Measurements from ENCODE around the gene CITED4. TPM values are rescaled to one million over a fixed set of nuclear protein-coding genes. Genes with fewer than 3 reads are reported as not detected.

Gene CITED4, protein sequence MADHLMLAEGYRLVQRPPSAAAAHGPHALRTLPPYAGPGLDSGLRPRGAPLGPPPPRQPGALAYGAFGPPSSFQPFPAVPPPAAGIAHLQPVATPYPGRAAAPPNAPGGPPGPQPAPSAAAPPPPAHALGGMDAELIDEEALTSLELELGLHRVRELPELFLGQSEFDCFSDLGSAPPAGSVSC
- 1 to 10 TPM; 4.1 to 6.8 TPM for total RNA-seq

DNA sequence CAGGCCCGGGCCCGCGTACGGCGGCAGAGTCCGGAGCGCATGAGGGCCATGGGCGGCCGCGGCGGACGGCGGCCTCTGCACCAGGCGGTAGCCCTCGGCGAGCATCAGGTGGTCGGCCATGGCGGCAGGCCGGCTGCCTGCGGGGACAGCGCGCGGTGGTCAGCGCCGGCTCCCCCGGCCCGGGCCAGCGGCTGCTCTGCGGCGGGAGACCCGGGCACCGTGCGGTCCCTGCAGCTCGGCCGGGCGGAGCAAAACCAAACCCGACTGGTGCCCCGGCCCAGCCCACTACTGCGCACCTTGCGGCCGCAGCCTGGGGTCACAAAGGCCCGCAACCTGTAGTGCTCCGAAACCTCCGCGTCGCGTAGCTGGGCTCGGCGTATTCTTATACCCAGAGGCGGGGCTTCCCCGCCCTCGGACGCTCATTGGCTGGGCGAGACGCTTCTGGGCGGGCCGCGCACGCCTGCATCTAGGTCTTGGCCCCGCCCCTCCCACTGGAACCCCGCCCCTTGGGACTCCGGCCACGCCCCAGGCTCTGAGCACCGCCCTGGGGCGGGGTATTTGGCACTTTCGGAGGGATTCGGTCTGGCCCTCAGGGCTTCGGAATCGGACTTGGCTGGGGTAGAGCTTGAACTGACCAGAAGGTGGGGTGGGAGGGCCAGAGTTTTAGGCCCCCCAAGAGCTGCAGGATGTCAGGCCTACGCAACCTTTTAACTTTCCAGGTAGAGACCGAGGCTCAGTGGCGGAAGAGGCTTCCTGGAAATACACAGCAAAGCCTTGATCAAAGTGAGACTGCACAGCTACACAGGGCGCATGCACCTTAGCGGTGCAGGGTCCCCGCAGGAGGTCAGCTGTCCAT lies at the start of gene CITED4:
Gene CITED4, minus strand, starts transcription at position 356 of the 856 bp plus-strand sequence. Its CDS starts 236 bp downstream, at position 120.
- Mint-ChIP-seq H3K4me1 (peaks cover 22% of the 10 kb centered on the region), H3K27me3 (peaks cover 31% of the 10 kb centered on the region), H3K36me3 (ENCODE audit: low read depth) (peaks cover 2% of the 10 kb centered on the region), H3K27ac (peak within 1 kb of the TSS; percentile 97), H3K9me3 (no peaks in the 10 kb centered on the region), H3K4me3 (peak within 1 kb of the TSS; percentile 82)
- CTCF ChIA-PET, result interaction anchor here (1.0 to 2.3 kb wide), 13 partner anchors 9 to 178 kb away, joined by 3 to 15 read pairs (median 5); no protein-coding TSS in a partner anchor
- POLR2A ChIA-PET, result interaction anchor here (1.0 kb wide), 1 partner anchor 143 kb away, joined by 3 read pairs; no protein-coding TSS in a partner anchor
- peak; percentile 95 for DNase-seq

DNA sequence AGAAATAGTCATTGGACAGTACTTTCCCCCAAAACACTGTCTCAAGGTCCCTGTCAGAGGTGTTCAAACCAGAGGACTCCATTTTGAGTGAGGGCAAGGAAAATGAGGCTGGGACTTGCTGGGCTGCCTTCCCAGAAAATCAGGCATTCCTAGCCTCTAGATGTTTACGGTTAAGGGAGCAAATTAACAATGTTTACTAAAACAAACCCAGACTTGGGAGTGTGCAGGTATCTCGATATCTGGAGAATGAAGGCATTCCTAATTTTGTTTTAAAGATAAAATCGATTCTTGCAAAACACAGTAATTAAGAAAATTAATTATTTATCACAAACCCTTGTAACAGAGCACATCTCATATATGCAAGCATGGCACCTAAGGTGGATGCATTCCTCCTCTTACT lies 48.9 kb upstream of the CITED4 start:
- no peaks in the 10 kb centered on the region for H3K36me3 Mint-ChIP-seq (ENCODE audit: low read depth)
- H3K27me3 Mint-ChIP-seq, result no peaks in the 10 kb centered on the region
- H3K4me3 Mint-ChIP-seq, result no peak overlapping the region
- CTCF ChIA-PET, result interaction anchor here (0.6 kb wide), 1 partner anchor 111 kb away, joined by 5 read pairs; no protein-coding TSS in a partner anchor
- DNase-seq, result no peak
- H3K27ac Mint-ChIP-seq, result no peak overlapping the region
- H3K4me1 Mint-ChIP-seq, result no peaks in the 10 kb centered on the region
- no peaks in the 10 kb centered on the region for H3K9me3 Mint-ChIP-seq
- POLR2A ChIA-PET, result no interaction called here

DNA sequence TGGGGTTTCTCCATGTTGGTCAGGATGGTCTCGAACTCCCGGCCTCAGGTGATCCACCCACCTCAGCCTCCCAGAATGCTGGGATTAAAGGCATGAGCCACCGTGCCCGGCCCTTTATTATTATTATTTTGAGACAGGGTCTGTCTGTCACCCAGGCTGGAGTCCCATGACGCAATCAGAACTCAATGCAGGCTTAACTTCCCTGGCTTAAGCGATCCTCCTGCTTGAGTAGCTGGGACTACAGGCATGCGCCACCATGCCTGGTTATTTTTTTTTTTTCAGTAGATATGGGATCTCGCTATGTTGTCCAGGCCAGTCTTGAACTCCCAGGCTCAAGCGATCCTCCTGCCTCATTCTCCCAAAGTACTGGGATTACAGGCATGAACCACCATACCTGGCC lies 47.1 kb upstream of the CITED4 start:
- no peak overlapping the region for H3K4me3 Mint-ChIP-seq
- H3K4me1 Mint-ChIP-seq, result no peaks in the 10 kb centered on the region
- no peak for DNase-seq
- H3K27ac Mint-ChIP-seq, result no peak overlapping the region
- H3K27me3 Mint-ChIP-seq, result peaks cover 2% of the 10 kb centered on the region
- no peaks in the 10 kb centered on the region for H3K9me3 Mint-ChIP-seq
- CTCF ChIA-PET, result no interaction called here
- POLR2A ChIA-PET, result no interaction called here
- H3K36me3 Mint-ChIP-seq (ENCODE audit: low read depth), result no peaks in the 10 kb centered on the region

DNA sequence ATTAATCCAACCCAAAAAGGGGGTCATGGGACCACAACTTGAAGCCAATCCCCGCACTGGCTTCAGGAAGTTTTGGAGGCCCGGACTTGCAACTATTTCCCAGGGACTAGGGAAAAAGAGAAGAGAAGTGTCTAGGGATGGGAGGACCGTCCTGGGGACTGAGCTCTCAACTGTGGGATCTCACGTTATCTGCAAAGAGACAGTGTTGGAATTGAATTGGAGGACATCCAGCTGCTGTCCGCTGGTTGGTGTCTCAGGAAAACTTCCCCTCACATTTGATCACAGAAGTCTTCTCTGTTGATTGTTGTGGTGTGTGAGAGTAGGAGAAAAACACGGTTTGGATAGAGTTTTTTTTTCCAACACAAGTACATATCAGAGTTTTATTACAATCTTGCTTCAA lies 46.2 kb upstream of the CITED4 start:
- Mint-ChIP-seq H3K4me1 (no peaks in the 10 kb centered on the region), H3K36me3 (ENCODE audit: low read depth) (no peaks in the 10 kb centered on the region), H3K4me3 (no peak overlapping the region), H3K27me3 (peaks cover 2% of the 10 kb centered on the region), H3K27ac (no peak overlapping the region), H3K9me3 (no peaks in the 10 kb centered on the region)
- ChIA-PET POLR2A (no interaction called here), CTCF (interaction anchor here (0.6 kb wide), 1 partner anchor 26 kb away, joined by 3 read pairs; no protein-coding TSS in a partner anchor)
- DNase-seq, result no peak

DNA sequence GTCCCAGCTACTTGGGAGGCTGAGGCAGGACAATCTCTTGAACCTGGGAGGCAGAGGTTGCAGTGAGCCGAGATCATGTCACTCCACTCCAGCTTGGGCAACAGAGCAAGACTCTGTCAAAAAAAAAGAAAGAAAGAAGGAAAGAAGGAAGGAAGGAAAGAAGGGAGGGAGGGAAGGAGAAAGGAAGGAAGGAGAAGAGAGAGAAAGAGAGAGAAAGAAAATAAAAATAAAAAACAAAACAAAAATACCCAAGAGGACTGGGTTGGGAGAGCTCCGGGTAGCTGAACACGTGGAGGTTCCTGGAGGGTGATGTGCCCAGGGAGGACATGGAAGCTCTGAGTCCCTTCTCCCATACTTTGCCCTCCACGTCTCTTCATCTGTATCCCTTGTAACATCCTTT lies 45.7 kb upstream of the CITED4 start:
- no peak overlapping the region for H3K27ac Mint-ChIP-seq
- CTCF ChIA-PET, result interaction anchor here (0.6 to 1.1 kb wide), 2 partner anchors 26 to 59 kb away, joined by 3 read pairs; no protein-coding TSS in a partner anchor
- H3K27me3 Mint-ChIP-seq, result peaks cover 5% of the 10 kb centered on the region
- DNase-seq, result no peak
- no peak overlapping the region for H3K4me3 Mint-ChIP-seq
- H3K9me3 Mint-ChIP-seq, result no peaks in the 10 kb centered on the region
- POLR2A ChIA-PET, result no interaction called here
- no peaks in the 10 kb centered on the region for H3K36me3 Mint-ChIP-seq (ENCODE audit: low read depth)
- no peaks in the 10 kb centered on the region for H3K4me1 Mint-ChIP-seq

DNA sequence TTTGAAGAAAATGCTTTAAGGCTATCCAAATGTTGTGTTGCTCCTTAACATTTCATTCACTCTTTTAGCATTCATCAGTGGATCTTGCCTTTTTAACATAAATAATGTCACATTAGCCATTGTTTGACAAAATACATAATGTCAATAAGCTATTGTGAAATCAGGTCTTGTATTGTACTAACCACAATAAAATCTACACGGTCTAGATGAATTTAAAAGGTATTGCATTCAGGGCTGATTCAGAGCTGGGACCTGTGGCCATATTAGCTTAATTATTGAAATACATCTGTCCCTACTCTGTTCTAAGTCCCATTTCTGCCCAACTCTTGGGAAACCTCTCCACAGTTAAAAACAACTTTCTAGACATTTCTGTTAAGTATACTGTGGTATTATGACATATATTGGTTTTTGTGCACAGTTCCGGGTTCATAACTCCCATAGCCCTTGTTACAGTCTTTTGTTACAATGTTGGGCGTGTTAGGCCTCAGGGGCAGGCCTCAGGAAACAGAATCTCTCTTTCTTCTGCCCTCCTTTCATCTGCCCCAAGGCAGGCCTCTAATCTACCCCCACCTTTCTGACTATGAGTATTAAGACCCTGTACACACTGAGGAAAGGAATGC lies 44.7 kb upstream of the CITED4 start:
- CTCF ChIA-PET, result interaction anchor here (1.1 kb wide), 1 partner anchor 58 kb away, joined by 3 read pairs; no protein-coding TSS in a partner anchor
- no peak overlapping the region for H3K27ac Mint-ChIP-seq
- no peak for DNase-seq
- H3K27me3 Mint-ChIP-seq, result peaks cover 8% of the 10 kb centered on the region
- H3K4me1 Mint-ChIP-seq, result no peaks in the 10 kb centered on the region
- POLR2A ChIA-PET, result no interaction called here
- H3K4me3 Mint-ChIP-seq, result no peak overlapping the region
- no peaks in the 10 kb centered on the region for H3K9me3 Mint-ChIP-seq
- no peaks in the 10 kb centered on the region for H3K36me3 Mint-ChIP-seq (ENCODE audit: low read depth)

DNA sequence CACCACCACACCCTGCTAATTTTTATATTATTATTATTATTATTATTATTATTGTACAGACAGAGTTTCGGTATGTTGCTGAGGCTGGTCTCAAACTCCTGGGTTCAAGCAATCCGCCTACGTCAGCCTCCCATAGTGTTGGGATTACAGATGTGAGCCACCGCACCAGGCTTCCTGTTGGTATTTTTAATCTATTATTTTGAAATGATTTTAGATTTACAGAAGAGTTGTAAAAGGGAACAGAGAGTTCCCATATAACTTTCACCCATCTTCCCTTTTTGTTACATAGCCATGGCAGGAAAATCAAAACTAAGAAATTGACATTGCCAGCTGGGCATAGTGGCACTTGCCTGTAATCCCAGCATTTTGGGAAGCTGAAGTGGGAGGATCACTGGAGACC lies 42.9 kb upstream of the CITED4 start:
- peaks cover 8% of the 10 kb centered on the region for H3K27me3 Mint-ChIP-seq
- H3K4me1 Mint-ChIP-seq, result no peaks in the 10 kb centered on the region
- no peak overlapping the region for H3K27ac Mint-ChIP-seq
- ChIA-PET CTCF (interaction anchor here (0.6 to 1.7 kb wide), 2 partner anchors 29 to 980 kb away, joined by 3 read pairs; no protein-coding TSS in a partner anchor), POLR2A (no interaction called here)
- H3K4me3 Mint-ChIP-seq, result no peak overlapping the region
- no peaks in the 10 kb centered on the region for H3K36me3 Mint-ChIP-seq (ENCODE audit: low read depth)
- DNase-seq, result no peak
- H3K9me3 Mint-ChIP-seq, result no peaks in the 10 kb centered on the region

DNA sequence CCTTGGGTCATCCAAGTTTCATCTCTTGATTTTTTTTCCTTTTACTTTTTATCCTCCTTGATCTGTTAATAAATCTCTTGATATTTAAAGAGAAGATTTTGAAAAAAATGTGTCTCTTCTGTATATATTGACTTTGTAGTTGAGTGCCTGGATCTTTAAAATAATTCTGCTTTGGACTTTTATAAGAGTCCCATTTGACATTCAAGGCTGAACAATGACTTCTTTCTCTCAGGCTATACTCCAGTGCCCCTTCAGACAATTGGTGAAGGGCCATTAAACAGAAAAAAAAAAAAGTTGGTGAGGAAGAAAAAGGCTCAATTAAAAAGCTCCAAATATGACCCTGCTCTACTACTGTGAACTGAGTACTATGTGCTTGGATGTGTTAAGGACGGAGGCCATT lies 40.9 kb upstream of the CITED4 start:
- ChIA-PET POLR2A (no interaction called here), CTCF (interaction anchor here (1.3 kb wide), 1 partner anchor 13 kb away, joined by 5 read pairs; no protein-coding TSS in a partner anchor)
- no peaks in the 10 kb centered on the region for H3K36me3 Mint-ChIP-seq (ENCODE audit: low read depth)
- H3K27ac Mint-ChIP-seq, result no peak overlapping the region
- peaks cover 8% of the 10 kb centered on the region for H3K27me3 Mint-ChIP-seq
- no peak overlapping the region for H3K4me3 Mint-ChIP-seq
- H3K9me3 Mint-ChIP-seq, result no peaks in the 10 kb centered on the region
- H3K4me1 Mint-ChIP-seq, result no peaks in the 10 kb centered on the region
- DNase-seq, result no peak

DNA sequence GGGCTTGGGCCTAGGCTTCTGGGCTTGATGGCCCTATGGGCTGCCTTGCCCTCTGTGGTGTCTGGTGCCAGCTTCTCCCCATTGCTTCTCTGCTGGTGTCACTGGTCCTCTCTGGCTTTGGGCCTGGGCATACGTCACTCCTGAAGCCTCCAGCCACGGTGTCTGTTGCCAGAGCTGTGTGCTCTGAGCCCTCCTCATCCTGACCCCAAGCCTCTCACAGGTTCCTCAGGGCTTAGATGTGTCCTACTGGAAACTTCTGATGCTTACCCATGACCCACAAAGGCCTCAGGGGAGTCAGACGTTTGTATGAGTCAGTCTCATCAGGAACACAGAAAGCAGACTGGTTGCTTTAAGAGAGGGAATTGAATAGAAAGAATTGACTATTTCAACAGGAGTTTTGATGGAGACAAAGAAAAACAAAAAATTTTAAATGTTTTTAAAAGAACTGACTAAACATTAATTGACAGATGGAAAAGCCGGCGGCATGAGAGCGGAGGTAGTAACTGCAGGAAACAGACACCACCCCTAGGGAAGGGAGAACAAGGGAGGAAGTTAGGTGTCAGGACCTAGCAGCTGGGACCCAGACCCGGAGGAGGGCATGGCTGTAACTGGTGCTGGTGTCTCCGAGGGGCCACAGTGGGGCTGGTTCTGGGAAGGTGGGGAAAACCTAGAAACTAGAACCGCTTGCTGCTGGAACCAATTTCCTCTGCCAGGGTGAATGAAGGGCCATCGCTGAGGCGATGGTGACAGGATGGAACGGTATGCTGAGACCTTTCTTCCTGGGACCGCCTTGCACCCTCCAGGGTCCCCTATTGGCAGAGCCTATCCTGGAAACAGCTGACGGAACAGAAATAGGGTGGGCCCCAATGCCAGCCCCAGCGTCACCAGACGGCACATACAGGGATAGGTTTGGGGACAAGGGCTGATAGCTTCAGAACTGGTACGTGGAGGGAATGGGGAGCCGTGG lies 40.0 kb upstream of the CITED4 start:
- ChIA-PET POLR2A (no interaction called here), CTCF (no interaction called here)
- Mint-ChIP-seq H3K27ac (no peak overlapping the region), H3K9me3 (no peaks in the 10 kb centered on the region), H3K4me3 (no peak overlapping the region), H3K4me1 (no peaks in the 10 kb centered on the region), H3K27me3 (peaks cover 8% of the 10 kb centered on the region), H3K36me3 (ENCODE audit: low read depth) (no peaks in the 10 kb centered on the region)
- no peak for DNase-seq

DNA sequence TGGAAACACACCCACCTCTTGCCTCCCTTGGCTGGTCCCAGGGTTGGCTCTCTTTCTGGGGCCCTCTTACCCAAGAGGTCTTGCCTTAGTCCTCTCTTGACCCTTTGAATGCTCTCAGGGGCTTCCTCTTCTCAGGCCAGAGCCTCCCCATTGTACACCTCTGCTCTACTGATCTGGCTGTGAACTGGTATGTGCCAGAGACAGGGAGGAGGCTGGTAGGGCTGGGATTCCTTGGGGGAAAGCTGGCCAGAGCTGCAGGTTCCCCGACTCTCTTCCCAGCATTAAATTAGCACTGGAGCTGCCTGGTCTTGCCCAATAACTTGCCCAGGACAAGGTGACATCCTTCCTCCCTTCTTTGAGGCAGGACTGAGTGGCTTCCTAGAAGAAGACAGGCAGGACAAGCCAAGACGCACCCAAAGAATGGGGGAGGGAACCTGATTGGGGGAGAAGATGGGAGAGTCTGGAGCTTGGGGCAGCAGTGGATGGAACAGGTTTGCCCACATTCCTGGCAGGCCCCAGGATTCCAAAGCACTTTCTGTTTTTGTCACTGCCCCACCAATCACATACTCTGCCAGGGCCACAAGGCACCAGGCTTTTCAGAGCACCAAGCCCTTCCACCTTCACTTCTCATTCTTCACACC lies 37.2 kb upstream of the CITED4 start:
- H3K9me3 Mint-ChIP-seq, result peaks cover 10% of the 10 kb centered on the region
- no peaks in the 10 kb centered on the region for H3K4me1 Mint-ChIP-seq
- ChIA-PET CTCF (interaction anchor here (1.5 kb wide), 1 partner anchor 24 kb away, joined by 6 read pairs; no protein-coding TSS in a partner anchor), POLR2A (no interaction called here)
- H3K4me3 Mint-ChIP-seq, result no peak overlapping the region
- H3K36me3 Mint-ChIP-seq (ENCODE audit: low read depth), result no peaks in the 10 kb centered on the region
- peaks cover 6% of the 10 kb centered on the region for H3K27me3 Mint-ChIP-seq
- DNase-seq, result no peak
- no peak overlapping the region for H3K27ac Mint-ChIP-seq

DNA sequence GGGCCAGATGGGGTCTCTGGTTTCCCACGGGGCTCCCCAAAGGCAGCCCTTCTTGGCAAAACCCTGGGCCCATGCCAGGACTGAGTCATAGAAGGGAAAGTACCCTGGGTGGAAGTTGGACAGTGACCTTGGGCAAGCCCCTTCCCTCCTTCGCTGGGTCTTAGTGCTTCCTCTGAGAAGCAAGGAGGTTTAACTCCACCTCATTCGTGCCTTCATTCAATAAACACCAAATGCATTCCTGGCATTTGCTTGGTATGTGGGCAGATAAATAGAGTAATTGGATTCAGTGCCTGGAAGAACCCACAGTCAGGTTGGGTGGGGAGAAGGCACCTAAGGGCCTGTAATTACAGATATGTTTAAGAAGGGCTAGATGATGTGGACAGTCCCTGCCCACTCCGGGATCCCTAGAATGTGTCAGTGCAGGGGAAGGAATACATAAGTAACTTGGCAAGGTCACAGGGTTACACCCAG lies 36.3 kb upstream of the CITED4 start:
- no peaks in the 10 kb centered on the region for H3K4me1 Mint-ChIP-seq
- DNase-seq, result no peak
- H3K27ac Mint-ChIP-seq, result no peak overlapping the region
- H3K36me3 Mint-ChIP-seq (ENCODE audit: low read depth), result no peaks in the 10 kb centered on the region
- no peak overlapping the region for H3K4me3 Mint-ChIP-seq
- H3K27me3 Mint-ChIP-seq, result peaks cover 6% of the 10 kb centered on the region
- ChIA-PET CTCF (interaction anchor here (1.5 kb wide), 2 partner anchors 12 to 25 kb away, joined by 3 to 6 read pairs; no protein-coding TSS in a partner anchor), POLR2A (no interaction called here)
- H3K9me3 Mint-ChIP-seq, result peaks cover 17% of the 10 kb centered on the region

Measured in activated CD4-positive, alpha-beta T cell treated with anti-CD3 and anti-CD28 coated beads, Interleukin-2, amount 10 ng/mL, durations not matched to agents 7 days and 5 days (primary cell).